ENCODE results near the gene FMN1. TPM values are rescaled to one million over a fixed set of nuclear protein-coding genes. Genes with fewer than 3 reads are reported as not detected.

Gene FMN1
- polyA plus RNA-seq, 1 donor from 2014 or later, result 0.40 TPM

DNA sequence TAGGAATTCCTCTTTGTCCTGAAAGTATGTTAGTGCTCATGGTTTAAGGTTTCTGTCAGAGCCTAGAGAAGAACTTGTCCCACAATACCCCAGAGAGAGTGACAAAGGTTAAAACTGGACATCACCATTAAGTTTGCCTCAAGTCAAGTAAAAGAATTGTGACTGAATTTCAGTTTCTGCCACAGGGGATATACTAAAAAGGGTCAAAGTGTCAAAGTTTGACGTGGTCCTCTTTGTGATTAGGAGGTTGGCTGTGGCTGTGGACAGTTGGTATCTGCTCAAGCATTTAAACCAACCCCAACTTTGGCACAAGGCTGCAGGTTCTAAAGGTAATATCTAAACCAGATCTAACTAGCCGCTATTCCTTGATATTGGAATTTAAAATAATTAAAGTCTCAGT lies 26.1 kb downstream of the FMN1 start:
- Histone ChIP-seq H3K36me3 (ENCODE audit: insufficient read depth, low read length) (no peaks in the 10 kb centered on the region), H3K4me2 (ENCODE audit: low read length) (no peak overlapping the region), H3K4me3 (ENCODE audit: low read length) (no peak overlapping the region), H2AFZ (ENCODE audit: low read depth, low read length) (no peak overlapping the region), H3K9ac (ENCODE audit: low read length) (no peak overlapping the region), H3K27me3 (ENCODE audit: insufficient read depth, low read depth, low read length) (no peaks in the 10 kb centered on the region), H4K20me1 (ENCODE audit: insufficient read depth) (no peaks in the 10 kb centered on the region), H3K9me3 (ENCODE audit: low read length) (no peaks in the 10 kb centered on the region), H3K27ac (ENCODE audit: low read length) (no peak overlapping the region), H3F3A (ENCODE audit: insufficient read depth, low read length, poor library complexity, severe bottlenecking) (no peaks in the 10 kb centered on the region), H3K9me2 (ENCODE audit: insufficient read depth, low read length) (no peaks in the 10 kb centered on the region), H3K79me2 (replicated peaks; ENCODE audit: insufficient read depth, low read length) (no peaks in the 10 kb centered on the region)
- TF ChIP-seq EP300 (conservative IDR thresholded peaks at IDR 0.05; ENCODE audit: poor library complexity, severe bottlenecking) (no peak), POLR2AphosphoS5 (IDR thresholded peaks at IDR 0.05) (no peak), SMC3 (conservative IDR thresholded peaks at IDR 0.05; ENCODE audit: poor library complexity) (no peak), RAD21 (conservative IDR thresholded peaks at IDR 0.05) (no peak), TAF1 (IDR thresholded peaks at IDR 0.05; ENCODE audit: low read depth) (no peak), EZH2 (IDR thresholded peaks at IDR 0.05; ENCODE audit: borderline replicate concordance, insufficient read depth, low read length, poor library complexity, severe bottlenecking) (no peak), MXI1 (conservative IDR thresholded peaks at IDR 0.05; ENCODE audit: poor library complexity, severe bottlenecking) (no peak)
- TF ChIP-seq, protein P1, sequence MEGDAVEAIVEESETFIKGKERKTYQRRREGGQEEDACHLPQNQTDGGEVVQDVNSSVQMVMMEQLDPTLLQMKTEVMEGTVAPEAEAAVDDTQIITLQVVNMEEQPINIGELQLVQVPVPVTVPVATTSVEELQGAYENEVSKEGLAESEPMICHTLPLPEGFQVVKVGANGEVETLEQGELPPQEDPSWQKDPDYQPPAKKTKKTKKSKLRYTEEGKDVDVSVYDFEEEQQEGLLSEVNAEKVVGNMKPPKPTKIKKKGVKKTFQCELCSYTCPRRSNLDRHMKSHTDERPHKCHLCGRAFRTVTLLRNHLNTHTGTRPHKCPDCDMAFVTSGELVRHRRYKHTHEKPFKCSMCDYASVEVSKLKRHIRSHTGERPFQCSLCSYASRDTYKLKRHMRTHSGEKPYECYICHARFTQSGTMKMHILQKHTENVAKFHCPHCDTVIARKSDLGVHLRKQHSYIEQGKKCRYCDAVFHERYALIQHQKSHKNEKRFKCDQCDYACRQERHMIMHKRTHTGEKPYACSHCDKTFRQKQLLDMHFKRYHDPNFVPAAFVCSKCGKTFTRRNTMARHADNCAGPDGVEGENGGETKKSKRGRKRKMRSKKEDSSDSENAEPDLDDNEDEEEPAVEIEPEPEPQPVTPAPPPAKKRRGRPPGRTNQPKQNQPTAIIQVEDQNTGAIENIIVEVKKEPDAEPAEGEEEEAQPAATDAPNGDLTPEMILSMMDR (IDR thresholded peaks at IDR 0.05; ENCODE audit: poor library complexity, severe bottlenecking), result no peak
- TF ChIP-seq, protein P2, sequence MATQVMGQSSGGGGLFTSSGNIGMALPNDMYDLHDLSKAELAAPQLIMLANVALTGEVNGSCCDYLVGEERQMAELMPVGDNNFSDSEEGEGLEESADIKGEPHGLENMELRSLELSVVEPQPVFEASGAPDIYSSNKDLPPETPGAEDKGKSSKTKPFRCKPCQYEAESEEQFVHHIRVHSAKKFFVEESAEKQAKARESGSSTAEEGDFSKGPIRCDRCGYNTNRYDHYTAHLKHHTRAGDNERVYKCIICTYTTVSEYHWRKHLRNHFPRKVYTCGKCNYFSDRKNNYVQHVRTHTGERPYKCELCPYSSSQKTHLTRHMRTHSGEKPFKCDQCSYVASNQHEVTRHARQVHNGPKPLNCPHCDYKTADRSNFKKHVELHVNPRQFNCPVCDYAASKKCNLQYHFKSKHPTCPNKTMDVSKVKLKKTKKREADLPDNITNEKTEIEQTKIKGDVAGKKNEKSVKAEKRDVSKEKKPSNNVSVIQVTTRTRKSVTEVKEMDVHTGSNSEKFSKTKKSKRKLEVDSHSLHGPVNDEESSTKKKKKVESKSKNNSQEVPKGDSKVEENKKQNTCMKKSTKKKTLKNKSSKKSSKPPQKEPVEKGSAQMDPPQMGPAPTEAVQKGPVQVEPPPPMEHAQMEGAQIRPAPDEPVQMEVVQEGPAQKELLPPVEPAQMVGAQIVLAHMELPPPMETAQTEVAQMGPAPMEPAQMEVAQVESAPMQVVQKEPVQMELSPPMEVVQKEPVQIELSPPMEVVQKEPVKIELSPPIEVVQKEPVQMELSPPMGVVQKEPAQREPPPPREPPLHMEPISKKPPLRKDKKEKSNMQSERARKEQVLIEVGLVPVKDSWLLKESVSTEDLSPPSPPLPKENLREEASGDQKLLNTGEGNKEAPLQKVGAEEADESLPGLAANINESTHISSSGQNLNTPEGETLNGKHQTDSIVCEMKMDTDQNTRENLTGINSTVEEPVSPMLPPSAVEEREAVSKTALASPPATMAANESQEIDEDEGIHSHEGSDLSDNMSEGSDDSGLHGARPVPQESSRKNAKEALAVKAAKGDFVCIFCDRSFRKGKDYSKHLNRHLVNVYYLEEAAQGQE (IDR thresholded peaks at IDR 0.05; ENCODE audit: borderline replicate concordance), result no peak

DNA sequence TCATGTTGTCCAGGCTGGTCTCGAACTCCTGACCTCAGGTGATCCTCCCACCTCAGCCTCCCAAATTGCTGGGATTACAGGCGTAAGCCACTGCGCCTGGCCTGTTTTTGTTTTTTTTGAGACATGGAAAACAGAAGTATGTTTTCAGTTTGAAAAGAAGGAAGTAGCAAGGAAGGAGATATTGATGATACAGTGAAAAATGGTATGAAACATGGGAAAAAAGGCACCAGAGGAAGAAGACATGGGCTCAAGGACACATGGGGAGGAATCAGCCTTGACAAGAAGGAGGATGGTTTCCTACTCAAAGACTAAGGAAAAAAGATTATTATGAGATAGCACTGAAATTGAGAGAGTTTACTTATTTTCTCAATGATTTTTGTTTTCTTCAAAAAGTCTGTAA lies 30.7 kb downstream of the FMN1 start:
- Histone ChIP-seq H3K9me3 (ENCODE audit: low read length) (no peaks in the 10 kb centered on the region), H3K9me2 (ENCODE audit: insufficient read depth, low read length) (no peaks in the 10 kb centered on the region), H3K4me2 (ENCODE audit: low read length) (no peak overlapping the region), H3K27ac (ENCODE audit: low read length) (no peak overlapping the region), H3K36me3 (ENCODE audit: insufficient read depth, low read length) (no peaks in the 10 kb centered on the region), H3K9ac (ENCODE audit: low read length) (no peak overlapping the region), H2AFZ (ENCODE audit: low read depth, low read length) (no peak overlapping the region), H3F3A (ENCODE audit: insufficient read depth, low read length, poor library complexity, severe bottlenecking) (peaks cover 4% of the 10 kb centered on the region), H3K4me3 (ENCODE audit: low read length) (no peak overlapping the region), H3K79me2 (replicated peaks; ENCODE audit: insufficient read depth, low read length) (no peaks in the 10 kb centered on the region), H4K20me1 (ENCODE audit: insufficient read depth) (no peaks in the 10 kb centered on the region), H3K27me3 (ENCODE audit: insufficient read depth, low read depth, low read length) (no peaks in the 10 kb centered on the region)
- TF ChIP-seq, protein P1 (IDR thresholded peaks at IDR 0.05; ENCODE audit: poor library complexity, severe bottlenecking), result no peak
- TF ChIP-seq MXI1 (conservative IDR thresholded peaks at IDR 0.05; ENCODE audit: poor library complexity, severe bottlenecking) (no peak), RAD21 (conservative IDR thresholded peaks at IDR 0.05) (no peak), EZH2 (IDR thresholded peaks at IDR 0.05; ENCODE audit: borderline replicate concordance, insufficient read depth, low read length, poor library complexity, severe bottlenecking) (no peak)
